Immature natural killer cell (primary cell): ENCODE results near the gene ILF2. TPM values are rescaled to one million over a fixed set of nuclear protein-coding genes. Genes with fewer than 3 reads are reported as not detected.

Experiments
- DNase-seq, 3 donors: peaks; one replicate each; pipeline ENCODE4 v3.0.0; 2022; ENCODE audit warnings: mixed read lengths in 1 of 3
- H3K27ac Mint-ChIP-seq, 6 donors: one replicate each; pipeline ENCODE4 v1.8.0; 2020; ENCODE audit warnings: mixed read lengths in 6 of 6, mild to moderate bottlenecking in 5 of 6, inconsistent platforms in 4 of 6, moderate library complexity in 3 of 6
- H3K27me3 Mint-ChIP-seq, 3 donors: one replicate each; pipeline ENCODE4 v1.8.0; 2020 to 2021; ENCODE audit warnings: low read depth in 3 of 3, mild to moderate bottlenecking in 3 of 3, mixed read lengths in 3 of 3, moderate library complexity in 3 of 3, inconsistent platforms in 1 of 3
- H3K36me3 Mint-ChIP-seq, 3 donors: one replicate each; pipeline ENCODE4 v1.8.0; 2020; ENCODE audit warnings: mixed read lengths in 3 of 3, inconsistent platforms in 2 of 3, mild to moderate bottlenecking in 2 of 3
- H3K4me1 Mint-ChIP-seq, 2 donors: one replicate each; pipeline ENCODE4 v1.8.0; 2020; ENCODE audit warnings: inconsistent platforms in 2 of 2, mild to moderate bottlenecking in 2 of 2, mixed read lengths in 2 of 2, moderate library complexity in 1 of 2
- H3K4me3 Mint-ChIP-seq, 5 donors: one replicate each; pipeline ENCODE4 v1.8.0; 2020; ENCODE audit warnings: mild to moderate bottlenecking in 5 of 5, mixed read lengths in 5 of 5, inconsistent platforms in 3 of 5, moderate library complexity in 3 of 5
- H3K9me3 Mint-ChIP-seq, 6 donors: one replicate each; pipeline ENCODE4 v1.8.0; 2020; ENCODE audit warnings: mild to moderate bottlenecking in 6 of 6, mixed read lengths in 6 of 6, inconsistent platforms in 4 of 6, moderate library complexity in 3 of 6
- polyA plus RNA-seq, 3 donors: library from polyadenylated mRNA; unstranded; fragments of 300-500 nt; fragmentation: Illumina TruSeq; gene quantifications; one replicate each; pipeline ENCODE4 v1.2.3, GENCODE V29; 2021

ILF2 gene
- polyA plus RNA-seq, 3 donors from 2014 or later: 162 to 221 (median 164) TPM

GRCh38 chr1:153626904-153627714, 43.7 kb downstream of the ILF2 start, which contains the start of gene S100A13:
S100A13 (minus strand) TSS chr1:153627505; CDS start chr1:153626472, 1,033 bp downstream.
- no peaks in the 10 kb centered on the region for H3K9me3 Mint-ChIP-seq
- peak within 1 kb of the TSS in 1 of 6 donors; percentile 49 for H3K27ac Mint-ChIP-seq
- peak within 1 kb of the TSS in 3 of 5 donors; percentile 28 to 69 (median 42) for H3K4me3 Mint-ChIP-seq
- DNase-seq: peak in 1 of 3 donors; percentile 36
- H3K27me3 Mint-ChIP-seq: peaks cover 0 to 9% (median 5%) of the 10 kb centered on the region in 3 donors
- peaks cover 0 to 8% (median 0%) of the 10 kb centered on the region in 3 donors for H3K36me3 Mint-ChIP-seq
- peaks cover 6 to 19% of the 10 kb centered on the region in 2 donors for H3K4me1 Mint-ChIP-seq

- DNase-seq: no peak
- no peaks in the 10 kb centered on the region for H3K9me3 Mint-ChIP-seq
- peaks cover 0 to 9% (median 5%) of the 10 kb centered on the region in 3 donors for H3K27me3 Mint-ChIP-seq
- peaks cover 0 to 8% (median 0%) of the 10 kb centered on the region in 3 donors for H3K36me3 Mint-ChIP-seq
- H3K27ac Mint-ChIP-seq: peak overlapping the region in 1 of 6 donors; percentile 49
- H3K4me1 Mint-ChIP-seq: peaks cover 6 to 19% of the 10 kb centered on the region in 2 donors
- peak overlapping the region in 1 of 5 donors; percentile 69 for H3K4me3 Mint-ChIP-seq
Observed at GRCh38 chr1:153626477-153626903, 44.3 kb downstream of the ILF2 start.

GRCh38 chr1:153624965-153625611, 45.7 kb downstream of the ILF2 start:
- peaks cover 0 to 8% (median 0%) of the 10 kb centered on the region in 3 donors for H3K36me3 Mint-ChIP-seq
- H3K9me3 Mint-ChIP-seq: no peaks in the 10 kb centered on the region
- H3K27ac Mint-ChIP-seq: no peak overlapping the region
- peaks cover 6 to 19% of the 10 kb centered on the region in 2 donors for H3K4me1 Mint-ChIP-seq
- no peak for DNase-seq
- H3K27me3 Mint-ChIP-seq: peaks cover 0 to 10% (median 5%) of the 10 kb centered on the region in 3 donors
- H3K4me3 Mint-ChIP-seq: no peak overlapping the region

GRCh38 chr1:153623101-153623500, 47.7 kb downstream of the ILF2 start:
- Mint-ChIP-seq H3K4me3 (no peak overlapping the region), H3K9me3 (no peaks in the 10 kb centered on the region), H3K27ac (no peak overlapping the region), H3K36me3 (peaks cover 0 to 8% (median 0%) of the 10 kb centered on the region in 3 donors), H3K27me3 (peaks cover 0 to 6% (median 4%) of the 10 kb centered on the region in 3 donors), H3K4me1 (peaks cover 6 to 19% of the 10 kb centered on the region in 2 donors)
- no peak for DNase-seq

GRCh38 chr1:153619171-153619570, 51.6 kb downstream of the ILF2 start:
- DNase-seq: no peak
- Mint-ChIP-seq H3K9me3 (no peaks in the 10 kb centered on the region), H3K36me3 (peaks cover 0 to 6% (median 0%) of the 10 kb centered on the region in 3 donors), H3K27me3 (peaks cover 2 to 5% (median 2%) of the 10 kb centered on the region in 3 donors), H3K27ac (no peak overlapping the region), H3K4me1 (peaks cover 0 to 3% of the 10 kb centered on the region in 2 donors), H3K4me3 (no peak overlapping the region)

GRCh38 chr1:153617663-153618062, 53.1 kb downstream of the ILF2 start:
- H3K36me3 Mint-ChIP-seq: no peaks in the 10 kb centered on the region
- no peak overlapping the region for H3K4me3 Mint-ChIP-seq
- H3K4me1 Mint-ChIP-seq: peaks cover 0 to 3% of the 10 kb centered on the region in 2 donors
- DNase-seq: peak in 2 of 3 donors; percentile 53 to 54
- H3K27ac Mint-ChIP-seq: no peak overlapping the region
- H3K9me3 Mint-ChIP-seq: no peaks in the 10 kb centered on the region
- peaks cover 0 to 7% (median 2%) of the 10 kb centered on the region in 3 donors for H3K27me3 Mint-ChIP-seq

- H3K27ac Mint-ChIP-seq: no peak overlapping the region
- no peak overlapping the region for H3K4me3 Mint-ChIP-seq
Observed at GRCh38 chr1:153616917-153617311, 53.9 kb downstream of the ILF2 start.

GRCh38 chr1:153616144-153616916, 54.5 kb downstream of the ILF2 start, which contains the start of gene S100A14:
S100A14 (minus strand) TSS chr1:153616325; CDS start chr1:153615858, 467 bp downstream.
- Mint-ChIP-seq H3K27ac (no peak within 1 kb of the TSS), H3K36me3 (no peaks in the 10 kb centered on the region), H3K27me3 (peaks cover 0 to 6% (median 2%) of the 10 kb centered on the region in 3 donors), H3K4me1 (peaks cover 0 to 3% of the 10 kb centered on the region in 2 donors), H3K4me3 (no peak within 1 kb of the TSS), H3K9me3 (no peaks in the 10 kb centered on the region)
- DNase-seq: no peak

More at GRCh38 chr1:153616917-153617311, 53.9 kb downstream of the ILF2 start:
- no peak for DNase-seq
- no peaks in the 10 kb centered on the region for H3K9me3 Mint-ChIP-seq
- H3K27me3 Mint-ChIP-seq: peaks cover 0 to 6% (median 2%) of the 10 kb centered on the region in 3 donors
- H3K36me3 Mint-ChIP-seq: no peaks in the 10 kb centered on the region
- H3K4me1 Mint-ChIP-seq: peaks cover 0 to 3% of the 10 kb centered on the region in 2 donors

- H3K9me3 Mint-ChIP-seq: no peaks in the 10 kb centered on the region
- H3K27ac Mint-ChIP-seq: no peak overlapping the region
- no peaks in the 10 kb centered on the region for H3K36me3 Mint-ChIP-seq
- peaks cover 0 to 3% of the 10 kb centered on the region in 2 donors for H3K4me1 Mint-ChIP-seq
- DNase-seq: no peak
- peaks cover 0 to 6% (median 2%) of the 10 kb centered on the region in 3 donors for H3K27me3 Mint-ChIP-seq
- H3K4me3 Mint-ChIP-seq: no peak overlapping the region
Observed at GRCh38 chr1:153615406-153615805, 55.4 kb downstream of the ILF2 start.

GRCh38 chr1:153614906-153615305, 55.9 kb downstream of the ILF2 start:
- Mint-ChIP-seq H3K27ac (no peak overlapping the region), H3K36me3 (no peaks in the 10 kb centered on the region), H3K4me1 (peaks cover 0 to 3% of the 10 kb centered on the region in 2 donors), H3K27me3 (peaks cover 0 to 5% (median 4%) of the 10 kb centered on the region in 3 donors), H3K9me3 (no peaks in the 10 kb centered on the region), H3K4me3 (no peak overlapping the region)
- DNase-seq: no peak

- Mint-ChIP-seq H3K27ac (no peak overlapping the region), H3K4me1 (peaks cover 0 to 3% of the 10 kb centered on the region in 2 donors), H3K9me3 (no peaks in the 10 kb centered on the region), H3K36me3 (no peaks in the 10 kb centered on the region), H3K4me3 (no peak overlapping the region), H3K27me3 (peaks cover 0 to 5% (median 4%) of the 10 kb centered on the region in 3 donors)
- DNase-seq: no peak
Observed at GRCh38 chr1:153614189-153614900, 56.4 kb downstream of the ILF2 start.

GRCh38 chr1:153613406-153613805, 57.4 kb downstream of the ILF2 start:
- Mint-ChIP-seq H3K27me3 (peaks cover 0 to 5% (median 4%) of the 10 kb centered on the region in 3 donors), H3K27ac (no peak overlapping the region), H3K4me3 (no peak overlapping the region), H3K9me3 (no peaks in the 10 kb centered on the region), H3K36me3 (no peaks in the 10 kb centered on the region), H3K4me1 (peaks cover 0 to 3% of the 10 kb centered on the region in 2 donors)
- no peak for DNase-seq
